ENCODE results near the gene CACNA2D4. TPM values are rescaled to one million over a fixed set of nuclear protein-coding genes. Genes with fewer than 3 reads are reported as not detected.

The CACNA2D4 gene
- total and polyA plus RNA-seq, 4 donors, result 0.95 to 1.8 (median 1.7) TPM

GRCh38 chr12:1814266-1814665 lies 104.2 kb downstream of the CACNA2D4 start:
- no peak for DNase-seq (ENCODE audit: low read depth in 4 of 6, low spot score in 6 of 6)
- peaks cover under 1% of the 10 kb centered on the region for H3K27me3 ChIP-seq (ENCODE audit: control insufficient read depth, insufficient read depth, low read length)
- 84% methylated on average over 8 of the region's 8 CpGs for WGBS (ENCODE audit: insufficient coverage)

GRCh38 chr12:1812650-1813302 lies 105.7 kb downstream of the CACNA2D4 start:
- H3K36me3 ChIP-seq (ENCODE audit: control insufficient read depth, insufficient read depth, low read length), result no peaks in the 10 kb centered on the region
- 80% methylated on average over 13 of the region's 17 CpGs for WGBS (ENCODE audit: insufficient coverage)
- H3K4me1 ChIP-seq (ENCODE audit: control insufficient read depth, insufficient read depth, low read length), result no peaks in the 10 kb centered on the region
- no peak overlapping the region for H3K27ac ChIP-seq (ENCODE audit: low read depth, low read length)
- no peaks in the 10 kb centered on the region for H3K27me3 ChIP-seq (ENCODE audit: control insufficient read depth, insufficient read depth, low read length)
- H3K4me3 ChIP-seq (ENCODE audit: low read depth, low read length), result no peak overlapping the region
- DNase-seq (ENCODE audit: low read depth in 4 of 6, low spot score in 6 of 6), result no peak
- H3K9me3 ChIP-seq (ENCODE audit: control insufficient read depth, insufficient read depth, low read length), result no peaks in the 10 kb centered on the region

More at GRCh38 chr12:1814266-1814665, 104.2 kb downstream of the CACNA2D4 start:
- Histone ChIP-seq H3K4me1 (ENCODE audit: control insufficient read depth, insufficient read depth, low read length) (peaks cover 3% of the 10 kb centered on the region), H3K36me3 (ENCODE audit: control insufficient read depth, insufficient read depth, low read length) (no peaks in the 10 kb centered on the region), H3K27ac (ENCODE audit: low read depth, low read length) (no peak overlapping the region), H3K4me3 (ENCODE audit: low read depth, low read length) (no peak overlapping the region), H3K9me3 (ENCODE audit: control insufficient read depth, insufficient read depth, low read length) (no peaks in the 10 kb centered on the region)

GRCh38 chr12:1811948-1812291 lies 106.5 kb downstream of the CACNA2D4 start:
- H3K27ac ChIP-seq (ENCODE audit: low read depth, low read length), result no peak overlapping the region
- H3K4me3 ChIP-seq (ENCODE audit: low read depth, low read length), result no peak overlapping the region
- WGBS (ENCODE audit: insufficient coverage), result 81% methylated on average over 5 of the region's 6 CpGs
- no peaks in the 10 kb centered on the region for H3K9me3 ChIP-seq (ENCODE audit: control insufficient read depth, insufficient read depth, low read length)
- no peaks in the 10 kb centered on the region for H3K4me1 ChIP-seq (ENCODE audit: control insufficient read depth, insufficient read depth, low read length)
- no peaks in the 10 kb centered on the region for H3K27me3 ChIP-seq (ENCODE audit: control insufficient read depth, insufficient read depth, low read length)
- H3K36me3 ChIP-seq (ENCODE audit: control insufficient read depth, insufficient read depth, low read length), result no peaks in the 10 kb centered on the region
- no peak for DNase-seq (ENCODE audit: low read depth in 4 of 6, low spot score in 6 of 6)

GRCh38 chr12:1811281-1811947 lies 107.0 kb downstream of the CACNA2D4 start:
- no peak overlapping the region for H3K4me3 ChIP-seq (ENCODE audit: low read depth, low read length)
- H3K27ac ChIP-seq (ENCODE audit: low read depth, low read length), result no peak overlapping the region
- whole genome bisulfite sequencing (ENCODE audit: insufficient coverage), result 84% methylated on average over 26 of the region's 27 CpGs
- no peaks in the 10 kb centered on the region for H3K36me3 ChIP-seq (ENCODE audit: control insufficient read depth, insufficient read depth, low read length)
- H3K27me3 ChIP-seq (ENCODE audit: control insufficient read depth, insufficient read depth, low read length), result no peaks in the 10 kb centered on the region
- H3K4me1 ChIP-seq (ENCODE audit: control insufficient read depth, insufficient read depth, low read length), result no peaks in the 10 kb centered on the region
- no peak for DNase-seq (ENCODE audit: low read depth in 4 of 6, low spot score in 6 of 6)
- H3K9me3 ChIP-seq (ENCODE audit: control insufficient read depth, insufficient read depth, low read length), result no peaks in the 10 kb centered on the region

- no peak overlapping the region for H3K4me3 ChIP-seq (ENCODE audit: low read depth, low read length)
- H3K27me3 ChIP-seq (ENCODE audit: control insufficient read depth, insufficient read depth, low read length), result no peaks in the 10 kb centered on the region
- H3K27ac ChIP-seq (ENCODE audit: low read depth, low read length), result no peak overlapping the region
- no peaks in the 10 kb centered on the region for H3K9me3 ChIP-seq (ENCODE audit: control insufficient read depth, insufficient read depth, low read length)
- peaks cover under 1% of the 10 kb centered on the region for H3K4me1 ChIP-seq (ENCODE audit: control insufficient read depth, insufficient read depth, low read length)
- 92% methylated on average over 9 of the region's 10 CpGs for WGBS (ENCODE audit: insufficient coverage)
- no peak for DNase-seq (ENCODE audit: low read depth in 4 of 6, low spot score in 6 of 6)
- no peaks in the 10 kb centered on the region for H3K36me3 ChIP-seq (ENCODE audit: control insufficient read depth, insufficient read depth, low read length)
Measured at GRCh38 chr12:1810931-1811280, 107.5 kb downstream of the CACNA2D4 start.

- WGBS (ENCODE audit: insufficient coverage), result 90% methylated on average over 17 of the region's 21 CpGs
- Histone ChIP-seq H3K9me3 (ENCODE audit: control insufficient read depth, insufficient read depth, low read length) (no peaks in the 10 kb centered on the region), H3K27me3 (ENCODE audit: control insufficient read depth, insufficient read depth, low read length) (no peaks in the 10 kb centered on the region), H3K4me3 (ENCODE audit: low read depth, low read length) (no peak overlapping the region), H3K4me1 (ENCODE audit: control insufficient read depth, insufficient read depth, low read length) (peaks cover 6% of the 10 kb centered on the region), H3K36me3 (ENCODE audit: control insufficient read depth, insufficient read depth, low read length) (no peaks in the 10 kb centered on the region), H3K27ac (ENCODE audit: low read depth, low read length) (no peak overlapping the region)
- no peak for DNase-seq (ENCODE audit: low read depth in 4 of 6, low spot score in 6 of 6)
Measured at GRCh38 chr12:1810201-1810930, 108.1 kb downstream of the CACNA2D4 start.

GRCh38 chr12:1809591-1810190 lies 108.8 kb downstream of the CACNA2D4 start:
- WGBS (ENCODE audit: insufficient coverage), result 93% methylated on average over 8 of the region's 13 CpGs
- Histone ChIP-seq H3K27ac (ENCODE audit: low read depth, low read length) (no peak overlapping the region), H3K27me3 (ENCODE audit: control insufficient read depth, insufficient read depth, low read length) (no peaks in the 10 kb centered on the region), H3K9me3 (ENCODE audit: control insufficient read depth, insufficient read depth, low read length) (no peaks in the 10 kb centered on the region), H3K36me3 (ENCODE audit: control insufficient read depth, insufficient read depth, low read length) (no peaks in the 10 kb centered on the region), H3K4me3 (ENCODE audit: low read depth, low read length) (no peak overlapping the region), H3K4me1 (ENCODE audit: control insufficient read depth, insufficient read depth, low read length) (peaks cover 11% of the 10 kb centered on the region)
- no peak for DNase-seq (ENCODE audit: low read depth in 4 of 6, low spot score in 6 of 6)

- Histone ChIP-seq H3K27ac (ENCODE audit: low read depth, low read length) (no peak overlapping the region), H3K9me3 (ENCODE audit: control insufficient read depth, insufficient read depth, low read length) (no peaks in the 10 kb centered on the region), H3K4me1 (ENCODE audit: control insufficient read depth, insufficient read depth, low read length) (peaks cover 14% of the 10 kb centered on the region), H3K27me3 (ENCODE audit: control insufficient read depth, insufficient read depth, low read length) (no peaks in the 10 kb centered on the region), H3K4me3 (ENCODE audit: low read depth, low read length) (no peak overlapping the region), H3K36me3 (ENCODE audit: control insufficient read depth, insufficient read depth, low read length) (no peaks in the 10 kb centered on the region)
- no peak for DNase-seq (ENCODE audit: low read depth in 4 of 6, low spot score in 6 of 6)
- 97% methylated on average over 15 of the region's 22 CpGs for WGBS (ENCODE audit: insufficient coverage)
Measured at GRCh38 chr12:1808798-1809480, 109.5 kb downstream of the CACNA2D4 start.

- DNase-seq (ENCODE audit: low read depth in 4 of 6, low spot score in 6 of 6), result no peak
- peaks cover 14% of the 10 kb centered on the region for H3K4me1 ChIP-seq (ENCODE audit: control insufficient read depth, insufficient read depth, low read length)
- 90% methylated on average over 13 of the region's 19 CpGs for WGBS (ENCODE audit: insufficient coverage)
Measured at GRCh38 chr12:1808036-1808797, 110.2 kb downstream of the CACNA2D4 start.

More at GRCh38 chr12:1808036-1808797, 110.2 kb downstream of the CACNA2D4 start:
- Histone ChIP-seq H3K27me3 (ENCODE audit: control insufficient read depth, insufficient read depth, low read length) (no peaks in the 10 kb centered on the region), H3K27ac (ENCODE audit: low read depth, low read length) (no peak overlapping the region), H3K4me3 (ENCODE audit: low read depth, low read length) (no peak overlapping the region), H3K36me3 (ENCODE audit: control insufficient read depth, insufficient read depth, low read length) (no peaks in the 10 kb centered on the region), H3K9me3 (ENCODE audit: control insufficient read depth, insufficient read depth, low read length) (no peaks in the 10 kb centered on the region)
